22Rv1 (cell line): ENCODE results near the gene ICOSLG.

Experiments
- CTCF ChIP-seq: fragments of 450-650 bp; IDR thresholded peaks from 2 replicates; pipeline ENCODE4 v1.5.1; 2017; ENCODE audit warnings: mild to moderate bottlenecking
- ZFX ChIP-seq: fragments of 450-650 bp; IDR thresholded peaks from 2 replicates; pipeline ENCODE4 v1.6.1; 2017; ENCODE audit warnings: antibody characterized with exemption, borderline replicate concordance

DNA sequence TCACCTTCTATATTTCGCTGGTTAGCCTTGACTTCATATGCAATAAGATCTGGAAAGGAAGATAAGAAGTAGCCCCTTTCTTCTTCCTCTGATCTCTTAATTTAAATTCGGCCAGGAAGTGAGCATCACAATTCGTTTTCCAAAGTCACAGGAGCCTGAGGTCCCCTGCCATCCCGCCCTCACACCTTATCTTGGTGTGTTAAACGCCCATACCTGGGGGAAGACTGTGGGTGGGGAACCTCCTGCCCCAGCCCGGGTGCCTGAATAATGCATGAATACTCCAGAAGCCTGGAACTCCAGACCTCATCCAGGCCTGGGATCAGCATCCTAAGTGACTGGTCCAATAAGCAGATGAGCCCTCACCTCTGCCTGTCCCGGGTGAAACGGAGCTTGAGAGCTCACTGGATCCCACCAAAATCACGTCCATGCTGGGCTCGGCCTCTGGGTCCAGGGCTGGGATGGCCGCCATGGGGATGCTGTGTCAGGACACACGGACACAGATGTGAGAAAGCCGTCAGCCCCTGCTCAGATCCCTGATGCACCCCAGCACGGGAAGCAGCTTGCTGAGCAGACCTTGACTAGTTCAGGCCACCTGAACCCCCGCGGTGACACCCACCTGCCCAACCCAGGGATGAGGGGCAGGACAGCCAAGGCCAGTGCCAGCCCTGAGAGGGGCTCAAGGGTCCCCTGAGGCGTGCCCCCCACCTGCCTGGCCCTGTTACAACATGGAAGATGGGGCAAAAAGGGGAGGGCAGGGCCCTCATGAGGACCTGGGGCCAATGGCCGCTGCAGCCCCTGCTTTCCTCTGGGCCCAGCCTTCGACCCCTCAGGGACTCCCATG, 20.3 kb upstream of the ICOSLG start:
- TF ChIP-seq CTCF (no peak), ZFX (no peak)
